GM12878 (cell line): ENCODE results near the gene ALG6. TPM values are rescaled to one million over a fixed set of nuclear protein-coding genes. Genes with fewer than 3 reads are reported as not detected.
A peak's percentile ranks its signal among the peaks of the same experiment; 100 is the strongest.

Source experiments
- ATAC-seq: fragments of 200-7000 bp; cut with Tn5 transposase; 3 replicates; pipeline ENCODE4 v1.9.1; 2020; ENCODE audit warnings: mild to moderate bottlenecking, moderate library complexity
- BruUV-seq: library from RNA; stranded (reverse); fragments of 400-500 nt; replicated peaks from 2 replicates; lab custom pipeline; 2021; lab: Mats Ljungman, UMichigan
- CTCF ChIA-PET: fragments of 300-600 bp; sonication (Branson Sonifier 250); formaldehyde crosslinking; extraction: SDS; loops from one replicate; lab custom pipeline; 2021; ENCODE audit warnings: inconsistent platforms; lab: Yijun Ruan, JAX
- POLR2A ChIA-PET: fragments of 350-600 bp; formaldehyde crosslinking; extraction: SDS; loops from one replicate; lab custom pipeline; 2021; ENCODE audit warnings: inconsistent platforms; lab: Charles Lee
- RAD21 ChIA-PET: fragments of 300-600 bp; sonication (Branson Sonifier 250); formaldehyde crosslinking; loops from one replicate; lab custom pipeline; 2023; ENCODE audit warnings: antibody characterized with exemption; ENCODE audit not compliant: unreplicated experiment; lab: Charles Lee
- SMC1A ChIA-PET: fragments of 300-600 bp; sonication (Branson Sonifier 250); formaldehyde crosslinking; loops from one replicate; lab custom pipeline; 2023; ENCODE audit not compliant: unreplicated experiment, uncharacterized antibody; lab: Charles Lee
- DNase-seq: peaks from one replicate; pipeline ENCODE4 v3.0.0-alpha.2; 2011; ENCODE audit warnings: low read depth, low spot score
- FAIRE-seq: peaks from 3 replicates; lab custom pipeline; 2011; peaks lifted over from hg19 to GRCh38; lab: Jason Lieb, UNC
- H2AFZ ChIP-seq: 2 replicates; pipeline ENCODE4 v1.6.0; 2011; ENCODE audit warnings: low read depth, low read length, control low read depth; ENCODE audit not compliant: control insufficient read depth
- H3K27ac ChIP-seq: 2 replicates; pipeline ENCODE4 v1.5.1; 2011; ENCODE audit warnings: control low read depth; ENCODE audit not compliant: control insufficient read depth, insufficient read depth
- H3K27me3 ChIP-seq, 2 experiments: replicated peaks in 1 of 2; 2 replicates each; pipeline versions ENCODE4 v1.6.0 to v1.6.1; 2011; ENCODE audit warnings: low read length in 1 of 2; ENCODE audit not compliant: control insufficient read depth in 2 of 2, insufficient read depth in 2 of 2
- H3K36me3 ChIP-seq, 2 experiments: 2 replicates each; pipeline ENCODE4 v1.5.1; 2011; ENCODE audit warnings: low read length in 1 of 2; ENCODE audit not compliant: control insufficient read depth in 2 of 2, insufficient read depth in 2 of 2
- H3K4me1 ChIP-seq: 2 replicates; pipeline ENCODE4 v1.6.1; 2011; ENCODE audit warnings: mild to moderate bottlenecking, low read length, moderate library complexity, mixed read lengths; ENCODE audit not compliant: control insufficient read depth, insufficient read depth
- H3K4me2 ChIP-seq: 2 replicates; pipeline ENCODE4 v1.6.0; 2011; ENCODE audit warnings: control low read depth; ENCODE audit not compliant: control insufficient read depth, insufficient read depth
- H3K4me3 ChIP-seq: fragments of 200-600 bp; sonication (generic); 2 replicates; pipeline ENCODE4 v1.5.1; 2016
- H3K79me2 ChIP-seq: 2 replicates; pipeline ENCODE4 v1.6.0; 2011; ENCODE audit warnings: low read length; ENCODE audit not compliant: control insufficient read depth, insufficient read depth
- H3K9ac ChIP-seq: 2 replicates; pipeline ENCODE4 v1.8.0; 2011; ENCODE audit warnings: low read length, control low read depth, mixed read lengths; ENCODE audit not compliant: control insufficient read depth, insufficient read depth
- H3K9me3 ChIP-seq: replicated peaks from 3 replicates; pipeline ENCODE4 v1.5.1; 2011; ENCODE audit warnings: mild to moderate bottlenecking, low read length; ENCODE audit not compliant: control insufficient read depth, insufficient read depth
- H4K20me1 ChIP-seq: 2 replicates; pipeline ENCODE4 v1.6.0; 2011; ENCODE audit not compliant: control insufficient read depth, insufficient read depth
- CBFB ChIP-seq: IDR thresholded peaks from 2 replicates; pipeline ENCODE4 v1.6.1; 2016; ENCODE audit warnings: antibody characterized with exemption, low read depth
- CTCF ChIP-seq, 3 experiments: IDR thresholded peaks in 2 of 3; conservative IDR thresholded peaks in 1 of 3; 2 replicates each; pipeline ENCODE4 v1.5.1; 2011; ENCODE audit warnings: low read depth in 3 of 3, low read length in 3 of 3, mild to moderate bottlenecking in 3 of 3, control low read depth in 2 of 3, moderate library complexity in 2 of 3, inconsistent platforms in 1 of 3, mixed read lengths in 1 of 3; ENCODE audit not compliant: control insufficient read depth in 2 of 3, insufficient read depth in 1 of 3; ENCODE audit errors: extremely low read depth in 1 of 3
- NBN ChIP-seq: fragments of 450-650 bp; IDR thresholded peaks from 2 replicates; pipeline ENCODE4 v1.6.1; 2016
- SMAD1 ChIP-seq: fragments of 450-650 bp; IDR thresholded peaks from 2 replicates; pipeline ENCODE4 v1.6.1; 2018; ENCODE audit warnings: mild to moderate bottlenecking, low read depth; ENCODE audit not compliant: partially characterized antibody
- STAT1 ChIP-seq: fragments of 450-650 bp; conservative IDR thresholded peaks from 2 replicates; pipeline ENCODE4 v1.6.1; 2014; ENCODE audit warnings: antibody characterized with exemption, mild to moderate bottlenecking
- TCF12 ChIP-seq: IDR thresholded peaks from 2 replicates; pipeline ENCODE4 v1.6.1; 2011; ENCODE audit warnings: low read depth, mild to moderate bottlenecking, low read length
- WRNIP1 ChIP-seq: IDR thresholded peaks from 2 replicates; pipeline ENCODE4 v1.6.1; 2011; ENCODE audit warnings: low read depth, low read length, improper control_type of control experiment, borderline replicate concordance
- YY1 ChIP-seq: IDR thresholded peaks from 2 replicates; pipeline ENCODE4 v1.6.1; 2011; ENCODE audit warnings: low read depth, mild to moderate bottlenecking, low read length
- WGBS: methylation state at CpG from one replicate; pipeline ENCODE4 v1.1.6; 2016; ENCODE audit warnings: low lambda C conversion rate; ENCODE audit not compliant: insufficient replicate concordance, insufficient coverage; ENCODE audit errors: missing lambda C conversion rate; 5-methylcytosine and 5-hydroxymethylcytosine counted together
- in situ Hi-C: fragments of 300-500 bp; cut with MboI; formaldehyde crosslinking; loops from 9 replicates; pipeline ENCODE4 v1.14.3; 2018; ENCODE audit warnings: mixed read lengths
- intact Hi-C: fragments of 100-400 bp; cut with micrococcal nuclease; formaldehyde crosslinking; loops from one replicate; pipeline ENCODE4 v1.14.2; 2022; ENCODE audit not compliant: unreplicated experiment
- polyA plus RNA-seq, 11 experiments: library from polyadenylated mRNA; depleted of rRNA in 4 of 11; unstranded in 6 of 11; stranded (reverse) in 5 of 11; fragments of >200 nt; fragmentation: Nextera tagmentation in 4 of 11; fragmentation: Illumina TruSeq in 1 of 11; extraction: Ambion mirVana in 4 of 11; extraction: Trizol in 1 of 11; gene quantifications; 1 replicate in 1 of 11; 2 replicates in 10 of 11; pipeline versions ENCODE4 v1.2.1 to v1.2.3, GENCODE V29; 2011 to 2016; ENCODE audit warnings: inconsistent platforms in 2 of 11, missing spikeins in 2 of 11, low read depth in 1 of 11
- total RNA-seq, 4 experiments: library from RNA; depleted of rRNA in 3 of 4; stranded (reverse); fragments of >200 nt in 3 of 4; fragmentation: Illumina TruSeq in 1 of 4; extraction: Trizol in 1 of 4; gene quantifications; 2 replicates each; pipeline versions ENCODE4 v1.2.1 to v1.2.3, GENCODE V29; 2013 to 2021

The ALG6 gene
- total and polyA plus RNA-seq, 10 of the 15 experiments (the other 5 are each of a cell fraction or from before 2014, with no cell fraction given), result 13.8 to 28.5 (median 17.1) TPM

GRCh38 chr1:63318201-63318979 is 49.0 kb upstream of the ALG6 start:
- Histone ChIP-seq H3K4me1 (no peaks in the 10 kb centered on the region; the same call in 1 of the 2 replicates), H3K36me3 (no peaks in the 10 kb centered on the region), H3K27ac (no peak overlapping the region), H3K4me2 (peak overlapping the region; percentile 84; the same call in 1 of the 2 replicates), H2AFZ (no peak overlapping the region), H3K4me3 (no peak overlapping the region), H3K27me3 (peaks cover 7 to 40% of the 10 kb centered on the region in 2 experiments), H3K79me2 (no peaks in the 10 kb centered on the region), H4K20me1 (no peaks in the 10 kb centered on the region), H3K9me3 (no peaks in the 10 kb centered on the region; the same call in 1 of the 3 replicates), H3K9ac (no peak overlapping the region)
- ChIA-PET POLR2A (no interaction called here), CTCF (interaction anchor here (0.7 to 1.3 kb wide), 2 partner anchors 8 to 18 kb away, joined by 3 to 5 read pairs; no protein-coding TSS in a partner anchor), RAD21 (interaction anchor here (1.0 kb wide), 1 partner anchor 219 kb away, joined by 3 read pairs; no protein-coding TSS in a partner anchor), SMC1A (no interaction called here)
- 63% methylated on average over 28 of the region's 28 CpGs for WGBS
- DNase-seq (no peak), ATAC-seq (no peak), FAIRE-seq (no peak)
- no TSS peak for BruUV-seq
- intact Hi-C loops (loop anchor here (5.0 to 10.0 kb wide), 2 partner anchors 219 to 364 kb away; no protein-coding TSS in a partner anchor), in situ Hi-C loops (no loop called here)
- TF ChIP-seq YY1, result 0 out of 2 replicates have a peak, but pooled peaks have one; percentile 21
- no peak for TF ChIP-seq SMAD1

- H3K9ac ChIP-seq, result no peak overlapping the region
- SMC1A ChIA-PET, result interaction anchor here (1.1 kb wide), 1 partner anchor 88 kb away, joined by 3 read pairs; no protein-coding TSS in a partner anchor
- no peak for ATAC-seq
These were observed 48.1 kb upstream of the ALG6 start for GRCh38 chr1:63319046-63320021.

More at GRCh38 chr1:63319046-63320021, 48.1 kb upstream of the ALG6 start:
- CTCF ChIA-PET, result no interaction called here
- POLR2A ChIA-PET, result no interaction called here
- Histone ChIP-seq H4K20me1 (no peaks in the 10 kb centered on the region), H3K4me3 (no peak overlapping the region), H3K79me2 (no peaks in the 10 kb centered on the region), H3K27ac (no peak overlapping the region), H2AFZ (no peak overlapping the region), H3K36me3 (no peaks in the 10 kb centered on the region), H3K9me3 (peaks cover 1% of the 10 kb centered on the region; the same call in 2 of the 3 replicates), H3K4me2 (no peak overlapping the region; the same call in 1 of the 2 replicates), H3K27me3 (peaks cover 9 to 41% of the 10 kb centered on the region in 2 experiments), H3K4me1 (no peaks in the 10 kb centered on the region; the same call in 1 of the 2 replicates)
- intact Hi-C loops, result loop anchor here (5.0 to 10.0 kb wide), 2 partner anchors 218 to 365 kb away; no protein-coding TSS in a partner anchor
- 45% methylated on average over 55 of the region's 60 CpGs for WGBS
- in situ Hi-C loops, result no loop called here
- no TSS peak for BruUV-seq
- TF ChIP-seq STAT1 (no peak), CTCF (IDR thresholded peaks at IDR 0.05 in 2 of 3, conservative IDR thresholded peaks at IDR 0.05 in 1 of 3; ENCODE audit: control insufficient read depth in 2 of 3, extremely low read depth in 1 of 3, insufficient read depth in 1 of 3, low read depth in 3 of 3, low read length in 3 of 3) (no peak), NBN (no peak), WRNIP1 (no peak), CBFB (no peak), TCF12 (no peak)
- FAIRE-seq, result no peak
- RAD21 ChIA-PET, result no interaction called here
- DNase-seq, result no peak
